Measurements from ENCODE around the gene BARHL2.

- TF ChIP-seq CTCF (IDR thresholded peaks at IDR 0.05; ENCODE audit: poor library complexity): no peak
- TF ChIP-seq EZH2 (IDR thresholded peaks at IDR 0.05; ENCODE audit: borderline replicate concordance): no peak
- no peak for TF ChIP-seq EZH2phosphoT487 (IDR thresholded peaks at IDR 0.05; ENCODE audit: low read depth, severe bottlenecking, unreplicated experiment)
These were observed 208 bp upstream of the BARHL2 start for GRCh38 chr1:90717356-90717664.

Measured in hepatocyte (in vitro differentiated cells).